HepG2 (cell line): ENCODE data around the gene GRB7. TPM values are rescaled to one million over a fixed set of nuclear protein-coding genes. Genes with fewer than 3 reads are reported as not detected.

Experiments
- AHDC1 ChIP-seq: sonication (generic); formaldehyde crosslinking; IDR thresholded peaks from 2 replicates; pipeline ENCODE4 v1.5.1; 2020; ENCODE audit warnings: mild to moderate bottlenecking, missing genetic modification reagents, borderline replicate concordance
- FOXP4 ChIP-seq: sonication (generic); formaldehyde crosslinking; IDR thresholded peaks from 2 replicates; pipeline ENCODE4 v1.4.0; 2020; ENCODE audit warnings: missing genetic modification reagents
- MYPOP ChIP-seq: sonication (generic); formaldehyde crosslinking; IDR thresholded peaks from 2 replicates; pipeline ENCODE4 v1.8.1; 2023; ENCODE audit warnings: mild to moderate bottlenecking, moderate library complexity, missing genetic modification reagents
- NKX3-1 ChIP-seq: sonication (generic); formaldehyde crosslinking; IDR thresholded peaks from 2 replicates; pipeline ENCODE4 v1.5.0; 2020; ENCODE audit warnings: missing genetic modification reagents
- SAP130 ChIP-seq: IDR thresholded peaks from 2 replicates; pipeline ENCODE4 v1.6.1; 2016; ENCODE audit warnings: low read depth
- TRAFD1 ChIP-seq: sonication (generic); formaldehyde crosslinking; IDR thresholded peaks from 2 replicates; pipeline ENCODE4 v1.5.1; 2020; ENCODE audit warnings: missing genetic modification reagents, mild to moderate bottlenecking, borderline replicate concordance
- ZBTB2 ChIP-seq: sonication (generic); formaldehyde crosslinking; IDR thresholded peaks from 2 replicates; pipeline ENCODE4 v1.8.0; 2022; ENCODE audit warnings: low read depth, missing genetic modification reagents
- ZNF253 ChIP-seq: sonication (generic); formaldehyde crosslinking; IDR thresholded peaks from 2 replicates; pipeline ENCODE4 v1.8.0; 2022; ENCODE audit warnings: mild to moderate bottlenecking, missing genetic modification reagents, borderline replicate concordance
- ZNF362 ChIP-seq: sonication (generic); formaldehyde crosslinking; IDR thresholded peaks from 2 replicates; pipeline ENCODE4 v1.4.0; 2020; ENCODE audit warnings: missing genetic modification reagents, mild to moderate bottlenecking, borderline replicate concordance
- ZNF562 ChIP-seq: sonication (generic); formaldehyde crosslinking; IDR thresholded peaks from 2 replicates; pipeline ENCODE4 v1.8.0; 2022; ENCODE audit warnings: missing genetic modification reagents, borderline replicate concordance
- ZNF597 ChIP-seq: sonication (generic); formaldehyde crosslinking; IDR thresholded peaks from 2 replicates; pipeline ENCODE4 v1.5.0; 2020; ENCODE audit warnings: missing genetic modification reagents
- ZNF737 ChIP-seq: sonication (generic); formaldehyde crosslinking; IDR thresholded peaks from 2 replicates; pipeline ENCODE4 v1.5.0; 2020; ENCODE audit warnings: missing genetic modification reagents, mild to moderate bottlenecking, borderline replicate concordance
- polyA plus RNA-seq, 8 experiments: library from polyadenylated mRNA; depleted of rRNA in 3 of 8; stranded (reverse) in 7 of 8; unstranded in 1 of 8; fragments of >200 nt; fragmentation: Illumina TruSeq in 4 of 8; extraction: Trizol in 4 of 8; gene quantifications; 2 replicates each; pipeline versions ENCODE4 v1.2.1 to v1.2.3, GENCODE V29; 2011 to 2016; ENCODE audit warnings: low read depth in 4 of 8, missing spikeins in 1 of 8, mixed read lengths in 1 of 8; ENCODE audit not compliant: insufficient read depth in 1 of 8
- total RNA-seq, 5 experiments: library from RNA; depleted of rRNA; stranded (reverse); fragments of >200 nt; fragmentation: Illumina TruSeq; extraction: Trizol; gene quantifications; 2 replicates each; pipeline ENCODE4 v1.2.3, GENCODE V29; 2016; ENCODE audit warnings: low read depth in 1 of 5

Gene GRB7
- total and polyA plus RNA-seq, 2 of the 13 experiments (the other 11 are each of a cell fraction or from before 2014, with no cell fraction given), result 60.2 to 77.7 TPM

GRCh38 chr17:39754161-39754957 lies 16.6 kb downstream of the GRB7 start (continued):
- TF ChIP-seq ZNF737 (CRISPR knock-in tag) (peak; percentile 52; the same call in 1 of the 2 replicates), MYPOP (CRISPR knock-in tag) (peak; percentile 97), ZNF562 (CRISPR knock-in tag) (no peak), TRAFD1 (CRISPR knock-in tag) (no peak), SAP130 (CRISPR knock-in tag) (peak; percentile 83), ZBTB2 (CRISPR knock-in tag) (peak; percentile 95), ZNF253 (no peak; the same call in 1 of the 2 replicates), AHDC1 (CRISPR knock-in tag) (peak; percentile 71; the same call in 1 of the 2 replicates), ZNF362 (CRISPR knock-in tag) (peak; percentile 37; the same call in 1 of the 2 replicates), ZNF597 (CRISPR knock-in tag) (no peak), NKX3-1 (CRISPR knock-in tag) (no peak; the same call in 1 of the 2 replicates), FOXP4 (CRISPR knock-in tag) (peak; percentile 76)
